B cell (primary cell): ENCODE results near the gene LONP1. TPM values are rescaled to one million over a fixed set of nuclear protein-coding genes. Genes with fewer than 3 reads are reported as not detected.

Source experiments
- ATAC-seq: fragments of 200-7000 bp; cut with Tn5 transposase; one replicate; pipeline ENCODE4 v1.10.0; 2021; ENCODE audit warnings: low read depth, mild to moderate bottlenecking, moderate number of reproducible peaks, moderate library complexity
- CTCF ChIA-PET: fragments of 350-600 bp; sonication (Branson Sonifier 250); formaldehyde crosslinking; loops from one replicate; lab custom pipeline; 2021; ENCODE audit warnings: antibody characterized with exemption, inconsistent platforms; lab: Charles Lee
- POLR2A ChIA-PET: fragments of 350-600 bp; sonication (Branson Sonifier 250); formaldehyde crosslinking; loops from one replicate; lab custom pipeline; 2021; ENCODE audit warnings: antibody characterized with exemption; lab: Charles Lee
- DNase-seq: peaks from one replicate; pipeline ENCODE4 v3.0.0; 2013
- H2AFZ ChIP-seq: 2 replicates; pipeline ENCODE4 v1.6.1; 2012; ENCODE audit warnings: mild to moderate bottlenecking, low read depth, low read length; ENCODE audit not compliant: insufficient read depth, poor library complexity, severe bottlenecking
- H3K27ac ChIP-seq, 2 donors: 1 replicate in 1 of 2; 2 replicates in 1 of 2; pipeline ENCODE4 v1.5.1; 2012 to 2013; ENCODE audit warnings: low read length in 2 of 2, mild to moderate bottlenecking in 2 of 2, moderate library complexity in 1 of 2
- H3K27me3 ChIP-seq, 4 experiments: fragments of 200-600 bp in 1 of 4; sonication (generic) in 1 of 4; replicated peaks in 1 of 4; 1 replicate in 2 of 4; 2 replicates in 2 of 4; pipeline versions ENCODE4 v1.6.1 to v1.7.0; 2013 to 2016; ENCODE audit warnings: low read length in 3 of 4, mild to moderate bottlenecking in 2 of 4, mixed read lengths in 1 of 4, moderate library complexity in 1 of 4; ENCODE audit not compliant: insufficient read depth in 4 of 4, control insufficient read depth in 3 of 4; ENCODE audit errors: control extremely low read depth in 1 of 4
- H3K36me3 ChIP-seq, 2 experiments: replicated peaks in 1 of 2; 1 replicate in 1 of 2; 2 replicates in 1 of 2; pipeline versions ENCODE4 v1.6.1 to v1.7.1; 2013; ENCODE audit warnings: low read length in 1 of 2; ENCODE audit not compliant: insufficient read depth in 2 of 2, control insufficient read depth in 1 of 2; ENCODE audit errors: control extremely low read depth in 1 of 2, extremely low read depth in 1 of 2
- H3K4me1 ChIP-seq, 2 donors: fragments of 200-600 bp in 1 of 2; sonication (generic) in 1 of 2; 1 replicate in 1 of 2; 2 replicates in 1 of 2; pipeline versions ENCODE4 v1.5.1 to v1.6.1; 2013 to 2017; ENCODE audit warnings: low read length in 2 of 2; ENCODE audit not compliant: control insufficient read depth in 2 of 2, insufficient read depth in 2 of 2
- H3K4me2 ChIP-seq: replicated peaks from 2 replicates; pipeline ENCODE3; 2012; ENCODE audit warnings: mild to moderate bottlenecking, low read depth, low read length; ENCODE audit not compliant: poor library complexity, severe bottlenecking
- H3K4me3 ChIP-seq, 5 experiments: fragments of 200-600 bp in 1 of 5; sonication (generic) in 1 of 5; 1 replicate in 3 of 5; 2 replicates in 2 of 5; pipeline versions ENCODE4 v1.5.1 to v1.7.0; 2011 to 2016; ENCODE audit warnings: low read length in 4 of 5, mild to moderate bottlenecking in 4 of 5, low read depth in 2 of 5, control low read depth in 1 of 5, moderate library complexity in 1 of 5; ENCODE audit not compliant: insufficient read depth in 1 of 5; ENCODE audit errors: control extremely low read depth in 1 of 5, extremely low read depth in 1 of 5
- H3K79me2 ChIP-seq: fragments of 200-600 bp; sonication (generic); one replicate; pipeline ENCODE4 v1.6.0; 2016; ENCODE audit warnings: low read length; ENCODE audit not compliant: control insufficient read depth, insufficient read depth
- H3K9ac ChIP-seq: fragments of 200-600 bp; sonication (generic); 2 replicates; pipeline ENCODE4 v1.6.1; 2017; ENCODE audit warnings: mild to moderate bottlenecking, low read length, moderate library complexity
- H3K9me3 ChIP-seq, 3 donors: one replicate each; pipeline versions ENCODE4 v1.6.1 to v1.7.1; 2013; ENCODE audit warnings: low read length in 2 of 3; ENCODE audit not compliant: control insufficient read depth in 2 of 3, insufficient read depth in 1 of 3; ENCODE audit errors: control extremely low read depth in 1 of 3
- H4K20me1 ChIP-seq: 2 replicates; pipeline ENCODE4 v1.6.0; 2012; ENCODE audit warnings: mild to moderate bottlenecking, low read length; ENCODE audit not compliant: insufficient read depth, control insufficient read depth, poor library complexity, severe bottlenecking
- H3K27ac Mint-ChIP-seq: one replicate; pipeline ENCODE4 v1.8.0; 2021; ENCODE audit warnings: mixed read lengths
- H3K27me3 Mint-ChIP-seq: one replicate; pipeline ENCODE4 v1.8.0; 2021; ENCODE audit warnings: mixed read lengths
- H3K4me1 Mint-ChIP-seq: one replicate; pipeline ENCODE4 v1.8.0; 2021; ENCODE audit warnings: mixed read lengths
- H3K4me3 Mint-ChIP-seq: one replicate; pipeline ENCODE4 v1.8.0; 2021; ENCODE audit warnings: mixed read lengths
- H3K9me3 Mint-ChIP-seq: one replicate; pipeline ENCODE4 v1.8.0; 2022; ENCODE audit warnings: mixed read lengths; ENCODE audit not compliant: insufficient read depth
- EZH2 ChIP-seq: IDR thresholded peaks from 2 replicates; pipeline ENCODE4 v1.6.1; 2012; ENCODE audit warnings: borderline replicate concordance, low read depth, mild to moderate bottlenecking, moderate library complexity, low read length; ENCODE audit not compliant: insufficient read depth, poor library complexity, severe bottlenecking
- WGBS: methylation state at CpG from one replicate; pipeline ENCODE4 v1.1.5; 2013; ENCODE audit warnings: missing lambda C conversion rate; ENCODE audit not compliant: insufficient coverage; 5-methylcytosine and 5-hydroxymethylcytosine counted together
- intact Hi-C: fragments of 100-400 bp; cut with micrococcal nuclease; formaldehyde crosslinking; loops from one replicate; pipeline ENCODE4 v1.10.0; 2022
- polyA plus RNA-seq: library from polyadenylated mRNA; depleted of rRNA; stranded (reverse); fragments of >200 nt; gene quantifications from 2 replicates; pipeline ENCODE4 v1.2.3, GENCODE V29; 2012
- total RNA-seq, 2 donors: library from RNA; stranded (reverse); fragments of 120-200 nt in 1 of 2; gene quantifications; 1 replicate in 1 of 2; 2 replicates in 1 of 2; pipeline versions ENCODE4 v1.2.3 to v1.2.4, GENCODE V29; 2013 to 2022
- TF ChIP-seq, protein P1 (sequence below): fragments of 200-600 bp; IDR thresholded peaks from one replicate; pipeline ENCODE4 v1.8.0; 2022; ENCODE audit warnings: antibody characterized with exemption, mild to moderate bottlenecking

LONP1 gene
- total and polyA plus RNA-seq, 2 donors (not counting 1 experiment from before 2014, with no cell fraction given): 60.1 to 67.2 TPM

DNA sequence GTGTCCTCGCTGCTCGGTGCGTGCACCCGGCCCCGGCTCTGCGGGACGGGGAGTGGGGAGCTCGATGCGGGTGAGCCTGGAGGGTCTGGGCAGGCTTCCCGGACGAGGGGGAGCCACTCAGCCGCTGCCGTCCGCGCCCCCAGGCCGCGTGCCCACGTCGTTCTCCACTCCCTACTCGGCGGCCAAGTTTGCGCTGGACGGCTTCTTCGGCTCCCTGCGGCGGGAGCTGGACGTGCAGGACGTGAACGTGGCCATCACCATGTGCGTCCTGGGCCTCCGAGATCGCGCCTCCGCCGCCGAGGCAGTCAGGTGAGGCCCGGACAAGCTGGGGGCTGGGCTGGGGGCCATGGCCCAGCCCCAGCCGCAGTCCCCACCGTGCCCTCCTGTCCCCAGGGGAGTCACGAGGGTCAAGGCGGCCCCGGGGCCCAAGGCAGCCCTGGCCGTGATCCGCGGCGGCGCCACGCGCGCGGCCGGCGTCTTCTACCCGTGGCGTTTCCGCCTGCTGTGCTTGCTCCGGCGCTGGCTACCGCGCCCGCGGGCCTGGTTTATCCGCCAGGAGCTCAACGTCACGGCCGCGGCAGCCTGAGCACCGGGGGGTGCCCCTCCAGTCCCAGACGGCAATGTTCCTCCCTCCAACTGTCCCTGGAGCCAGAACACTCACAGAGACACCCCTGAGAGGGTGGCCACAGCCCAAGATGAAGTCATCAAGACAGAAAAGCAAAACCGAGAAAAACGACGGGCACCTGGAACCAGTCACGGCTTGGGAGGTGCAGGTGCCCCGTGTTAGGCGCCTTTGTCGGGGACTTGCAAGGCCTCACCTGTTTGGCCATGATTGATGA lies 32.4 kb downstream of the LONP1 start:
- no peak for DNase-seq
- ChIA-PET POLR2A (interaction anchor here (1.1 to 1.9 kb wide), 2 partner anchors 8 to 65 kb away, joined by 4 to 13 read pairs; partner anchors contain the start of genes SAFB and SAFB2), CTCF (interaction anchor here (0.7 to 2.2 kb wide), 10 partner anchors 12 to 107 kb away, joined by 3 to 10 read pairs (median 3); partner anchors contain the start of genes CATSPERD, LONP1, SAFB and SAFB2)
- peaks cover 24% of the 10 kb centered on the region for H3K79me2 ChIP-seq
- peak overlapping the region; percentile 93 for H3K4me3 Mint-ChIP-seq
- peak overlapping the region; percentile 83 for H3K4me2 ChIP-seq
- intact Hi-C loops: loop anchor here (5.0 to 10.0 kb wide), 2 partner anchors 1660 to 1923 kb away; partner anchors contain the start of genes APBA3, ARHGEF18 and MRPL54
- H3K27me3 Mint-ChIP-seq: no peaks in the 10 kb centered on the region
- H3K27me3 ChIP-seq: no peaks in the 10 kb centered on the region
- TF ChIP-seq, protein P1, sequence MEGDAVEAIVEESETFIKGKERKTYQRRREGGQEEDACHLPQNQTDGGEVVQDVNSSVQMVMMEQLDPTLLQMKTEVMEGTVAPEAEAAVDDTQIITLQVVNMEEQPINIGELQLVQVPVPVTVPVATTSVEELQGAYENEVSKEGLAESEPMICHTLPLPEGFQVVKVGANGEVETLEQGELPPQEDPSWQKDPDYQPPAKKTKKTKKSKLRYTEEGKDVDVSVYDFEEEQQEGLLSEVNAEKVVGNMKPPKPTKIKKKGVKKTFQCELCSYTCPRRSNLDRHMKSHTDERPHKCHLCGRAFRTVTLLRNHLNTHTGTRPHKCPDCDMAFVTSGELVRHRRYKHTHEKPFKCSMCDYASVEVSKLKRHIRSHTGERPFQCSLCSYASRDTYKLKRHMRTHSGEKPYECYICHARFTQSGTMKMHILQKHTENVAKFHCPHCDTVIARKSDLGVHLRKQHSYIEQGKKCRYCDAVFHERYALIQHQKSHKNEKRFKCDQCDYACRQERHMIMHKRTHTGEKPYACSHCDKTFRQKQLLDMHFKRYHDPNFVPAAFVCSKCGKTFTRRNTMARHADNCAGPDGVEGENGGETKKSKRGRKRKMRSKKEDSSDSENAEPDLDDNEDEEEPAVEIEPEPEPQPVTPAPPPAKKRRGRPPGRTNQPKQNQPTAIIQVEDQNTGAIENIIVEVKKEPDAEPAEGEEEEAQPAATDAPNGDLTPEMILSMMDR: peak; percentile 43
- no peak for TF ChIP-seq EZH2
- peak overlapping the region; percentile 70 for H3K9ac ChIP-seq
- H3K9me3 Mint-ChIP-seq: no peaks in the 10 kb centered on the region
- peak overlapping the region in 4 of 5 experiments; percentile 44 to 71 (median 68) for H3K4me3 ChIP-seq
- peaks cover 0 to 13% of the 10 kb centered on the region in 2 experiments for H3K36me3 ChIP-seq
- H3K4me1 ChIP-seq: peaks cover 14 to 39% of the 10 kb centered on the region in 2 donors
- peak overlapping the region; percentile 16 for H3K27ac Mint-ChIP-seq
- H3K4me1 Mint-ChIP-seq: peaks cover 40% of the 10 kb centered on the region
- ATAC-seq: no peak
- peaks cover 24% of the 10 kb centered on the region for H4K20me1 ChIP-seq
- H3K27ac ChIP-seq: no peak overlapping the region
- H3K9me3 ChIP-seq: peaks cover 0 to 12% (median 0%) of the 10 kb centered on the region in 3 donors
- peak overlapping the region; percentile 80 for H2AFZ ChIP-seq
- WGBS: 63% methylated on average over 76 of the region's 76 CpGs
